LNCAP (cell line): Measurements from ENCODE around the gene TBX1.
A peak's percentile ranks its signal among the peaks of the same experiment; 100 is the strongest.

Source experiments
- TF ChIP-seq, protein P1 (sequence below): fragments of 450-650 bp; IDR thresholded peaks from 2 replicates; pipeline ENCODE4 v1.5.1; 2017; ENCODE audit warnings: mild to moderate bottlenecking

The TBX1 gene

DNA sequence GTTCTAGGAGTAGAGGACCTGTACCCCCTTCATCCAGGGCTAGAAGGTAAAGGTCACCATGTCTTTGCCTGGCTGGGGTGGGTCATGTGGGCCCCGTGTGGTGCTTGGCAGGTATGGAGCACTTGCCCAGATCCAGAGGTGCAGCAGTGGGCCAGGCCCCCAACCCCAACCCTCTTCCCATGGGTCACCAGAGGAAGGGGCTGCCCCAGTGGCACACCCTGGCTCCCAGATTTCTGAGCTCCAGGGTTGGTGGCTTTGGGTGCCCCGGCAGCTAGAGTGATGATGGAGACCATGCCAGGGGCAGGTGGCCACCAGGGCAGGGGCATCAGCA lies 39.6 kb upstream of the TBX1 start:
- TF ChIP-seq, protein P1, sequence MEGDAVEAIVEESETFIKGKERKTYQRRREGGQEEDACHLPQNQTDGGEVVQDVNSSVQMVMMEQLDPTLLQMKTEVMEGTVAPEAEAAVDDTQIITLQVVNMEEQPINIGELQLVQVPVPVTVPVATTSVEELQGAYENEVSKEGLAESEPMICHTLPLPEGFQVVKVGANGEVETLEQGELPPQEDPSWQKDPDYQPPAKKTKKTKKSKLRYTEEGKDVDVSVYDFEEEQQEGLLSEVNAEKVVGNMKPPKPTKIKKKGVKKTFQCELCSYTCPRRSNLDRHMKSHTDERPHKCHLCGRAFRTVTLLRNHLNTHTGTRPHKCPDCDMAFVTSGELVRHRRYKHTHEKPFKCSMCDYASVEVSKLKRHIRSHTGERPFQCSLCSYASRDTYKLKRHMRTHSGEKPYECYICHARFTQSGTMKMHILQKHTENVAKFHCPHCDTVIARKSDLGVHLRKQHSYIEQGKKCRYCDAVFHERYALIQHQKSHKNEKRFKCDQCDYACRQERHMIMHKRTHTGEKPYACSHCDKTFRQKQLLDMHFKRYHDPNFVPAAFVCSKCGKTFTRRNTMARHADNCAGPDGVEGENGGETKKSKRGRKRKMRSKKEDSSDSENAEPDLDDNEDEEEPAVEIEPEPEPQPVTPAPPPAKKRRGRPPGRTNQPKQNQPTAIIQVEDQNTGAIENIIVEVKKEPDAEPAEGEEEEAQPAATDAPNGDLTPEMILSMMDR, result no peak

DNA sequence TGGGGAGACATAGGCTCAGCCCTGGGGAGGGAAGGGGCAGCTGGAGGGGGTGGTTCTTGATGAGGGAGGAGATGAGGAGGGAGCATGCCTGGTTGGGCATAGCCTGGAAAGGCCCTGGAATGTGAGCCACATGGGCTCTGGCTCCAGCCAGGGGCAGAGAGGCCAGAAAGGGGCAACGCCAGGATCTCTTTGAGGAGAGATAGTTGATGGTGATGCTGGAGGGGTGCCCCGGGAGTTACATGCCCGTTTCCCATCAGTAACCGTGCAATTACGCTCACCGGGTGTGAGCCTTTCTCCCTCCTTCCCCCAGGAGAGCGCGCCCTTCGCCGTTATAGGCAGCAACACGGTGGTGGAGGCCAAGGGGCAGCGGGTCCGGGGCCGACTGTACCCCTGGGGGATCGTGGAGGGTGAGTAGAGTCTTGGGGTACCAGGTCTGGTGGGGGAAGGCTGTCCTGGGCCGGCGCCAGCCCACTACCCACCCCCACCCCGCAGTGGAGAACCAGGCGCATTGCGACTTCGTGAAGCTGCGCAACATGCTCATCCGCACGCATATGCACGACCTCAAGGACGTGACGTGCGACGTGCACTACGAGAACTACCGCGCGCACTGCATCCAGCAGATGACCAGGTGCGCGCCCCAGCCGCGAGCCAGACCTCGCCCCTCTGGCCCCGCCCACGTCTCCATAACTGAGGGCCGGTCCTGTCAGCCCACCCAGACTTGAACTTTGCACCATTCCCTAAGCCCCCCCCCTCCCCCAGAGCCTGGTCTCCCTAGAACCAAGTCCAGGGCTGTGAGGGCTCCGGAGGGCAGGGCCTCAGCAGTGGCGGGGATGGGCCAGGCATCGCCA lies 39.0 kb upstream of the TBX1 start:
- TF ChIP-seq, protein P1, result no peak

DNA sequence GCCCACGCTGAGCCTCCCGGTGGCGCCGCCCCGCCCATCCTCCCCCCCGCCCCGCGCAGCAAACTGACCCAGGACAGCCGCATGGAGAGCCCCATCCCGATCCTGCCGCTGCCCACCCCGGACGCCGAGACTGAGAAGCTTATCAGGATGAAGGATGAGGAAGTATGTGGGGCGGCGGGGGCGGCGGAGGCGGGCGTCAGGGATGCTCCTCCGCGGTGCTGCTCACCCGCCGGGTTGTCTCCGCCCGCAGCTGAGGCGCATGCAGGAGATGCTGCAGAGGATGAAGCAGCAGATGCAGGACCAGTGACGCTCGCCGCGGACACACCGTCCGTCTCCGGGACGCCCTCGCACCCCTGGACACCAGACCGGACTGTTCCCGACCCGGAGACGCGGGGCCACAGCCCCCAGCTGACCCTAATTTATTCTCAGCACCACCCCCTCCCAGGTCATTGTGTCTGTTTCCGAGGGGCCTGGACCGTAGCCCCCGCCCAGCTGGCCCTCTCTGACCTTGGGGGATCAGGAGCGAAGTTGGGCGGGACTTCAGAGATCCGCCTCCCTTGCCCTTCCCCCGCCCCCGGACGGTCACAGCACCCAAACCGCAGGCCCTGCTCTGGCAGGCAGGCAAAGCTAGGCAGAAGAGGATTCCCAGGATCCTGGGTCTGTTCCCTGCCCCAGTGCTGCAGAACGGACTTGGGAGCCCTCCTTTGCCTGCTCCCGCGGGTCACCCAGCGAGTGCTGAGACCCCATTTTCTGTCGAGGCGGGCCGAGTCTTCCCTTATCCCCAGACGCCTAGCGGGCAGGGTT lies 38.2 kb upstream of the TBX1 start:
- TF ChIP-seq, protein P1, result no peak

DNA sequence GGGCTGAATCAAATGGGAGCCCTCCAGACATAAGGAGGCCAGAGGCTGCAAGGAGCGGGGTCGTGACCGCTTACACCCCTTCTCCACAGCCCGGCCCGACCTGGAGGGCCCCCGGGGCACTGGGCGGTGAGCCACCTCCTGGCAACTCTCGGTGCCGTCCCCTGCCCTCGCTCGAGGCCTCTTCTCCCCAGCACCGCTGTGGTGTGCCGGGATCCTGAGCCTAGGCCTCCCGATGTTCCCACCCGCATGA lies 37.7 kb upstream of the TBX1 start:
- TF ChIP-seq, protein P1, result no peak

DNA sequence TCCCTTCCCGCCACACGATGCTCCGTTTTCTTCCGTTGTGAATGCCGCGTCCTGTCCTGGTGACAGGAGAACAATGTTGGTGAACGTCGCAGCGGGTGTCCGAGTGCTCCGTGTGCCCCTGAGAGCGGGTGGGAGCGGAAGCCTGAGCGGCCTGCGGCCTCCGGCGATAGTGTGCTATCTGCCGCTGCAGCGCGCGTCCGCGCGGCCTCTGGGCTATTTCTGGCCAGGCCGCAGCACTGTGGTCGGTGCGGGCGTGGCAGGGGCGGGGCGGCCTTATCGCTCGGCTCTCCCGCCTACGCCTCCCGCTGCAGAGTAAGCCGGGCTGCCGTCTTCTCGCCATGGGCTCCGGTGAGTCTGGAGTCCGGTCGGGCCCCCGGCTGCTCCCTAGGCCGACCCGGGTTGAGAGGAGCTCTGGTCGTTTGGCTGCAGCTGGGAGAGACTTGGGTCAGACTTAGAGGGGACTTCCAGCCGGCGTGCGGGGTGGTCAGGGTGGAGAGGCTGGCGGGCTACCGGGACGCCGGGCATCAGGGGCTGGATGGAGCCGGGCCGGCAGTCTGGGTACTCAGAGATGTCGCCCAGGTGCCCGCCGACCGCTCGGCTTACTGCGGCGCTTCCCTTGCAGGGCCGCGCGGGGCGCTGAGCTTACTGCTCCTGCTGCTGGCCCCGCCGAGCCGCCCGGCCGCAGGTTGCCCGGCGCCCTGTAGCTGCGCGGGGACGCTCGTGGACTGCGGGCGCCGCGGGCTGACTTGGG lies 37.2 kb upstream of the TBX1 start, which contains the start of gene GP1BB:
TSS of gene GP1BB (plus strand) at position 308 of the 751 bp plus-strand sequence. CDS start at position 339, 31 bp downstream.
- TF ChIP-seq, protein P1, result no peak

DNA sequence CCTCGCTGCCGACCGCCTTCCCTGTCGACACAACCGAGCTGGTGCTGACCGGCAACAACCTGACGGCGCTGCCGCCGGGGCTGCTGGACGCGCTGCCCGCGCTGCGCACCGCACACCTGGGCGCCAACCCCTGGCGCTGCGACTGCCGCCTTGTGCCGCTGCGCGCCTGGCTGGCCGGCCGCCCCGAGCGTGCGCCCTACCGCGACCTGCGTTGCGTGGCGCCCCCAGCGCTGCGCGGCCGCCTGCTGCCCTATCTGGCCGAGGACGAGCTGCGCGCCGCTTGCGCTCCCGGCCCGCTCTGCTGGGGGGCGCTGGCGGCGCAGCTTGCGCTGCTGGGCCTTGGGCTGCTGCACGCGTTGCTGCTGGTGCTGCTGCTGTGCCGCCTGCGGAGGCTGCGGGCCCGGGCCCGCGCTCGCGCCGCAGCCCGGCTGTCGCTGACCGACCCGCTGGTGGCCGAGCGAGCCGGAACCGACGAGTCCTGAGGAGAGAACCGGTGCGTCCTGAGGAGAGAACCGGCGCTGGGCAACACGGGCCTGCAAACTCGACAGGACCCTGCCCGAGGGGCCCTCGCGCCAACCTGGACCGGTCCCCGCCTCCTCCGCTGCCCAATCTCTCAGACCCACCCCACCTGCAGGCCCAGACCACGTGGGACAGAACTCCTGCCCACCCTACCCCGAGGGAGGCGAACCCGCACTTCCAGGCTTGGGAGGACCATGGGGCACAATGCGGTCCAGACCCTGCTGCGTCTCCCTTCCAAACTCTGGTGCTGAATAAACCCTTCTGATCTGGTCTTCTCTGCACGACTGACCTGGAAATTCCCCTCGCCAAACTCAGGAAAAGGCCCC lies 36.4 kb upstream of the TBX1 start:
- TF ChIP-seq, protein P1, result peak; percentile 44
